Mammary epithelial cell (primary cell): Measurements from ENCODE around the gene MTM1.

Experiments
- EZH2 ChIP-seq: IDR thresholded peaks from 2 replicates; pipeline ENCODE4 v1.6.1; 2012; ENCODE audit warnings: low read length, inconsistent platforms, borderline replicate concordance
- TF ChIP-seq, protein P1 (sequence below), 2 donors: IDR thresholded peaks in 1 of 2; conservative IDR thresholded peaks in 1 of 2; 2 replicates each; pipeline ENCODE4 v1.5.1; 2011 to 2012; ENCODE audit warnings: inconsistent platforms in 2 of 2, low read length in 2 of 2, mild to moderate bottlenecking in 2 of 2, control low read depth in 1 of 2, low read depth in 1 of 2; ENCODE audit not compliant: insufficient read depth in 1 of 2; ENCODE audit errors: extremely low read depth in 1 of 2

- TF ChIP-seq, protein P1, sequence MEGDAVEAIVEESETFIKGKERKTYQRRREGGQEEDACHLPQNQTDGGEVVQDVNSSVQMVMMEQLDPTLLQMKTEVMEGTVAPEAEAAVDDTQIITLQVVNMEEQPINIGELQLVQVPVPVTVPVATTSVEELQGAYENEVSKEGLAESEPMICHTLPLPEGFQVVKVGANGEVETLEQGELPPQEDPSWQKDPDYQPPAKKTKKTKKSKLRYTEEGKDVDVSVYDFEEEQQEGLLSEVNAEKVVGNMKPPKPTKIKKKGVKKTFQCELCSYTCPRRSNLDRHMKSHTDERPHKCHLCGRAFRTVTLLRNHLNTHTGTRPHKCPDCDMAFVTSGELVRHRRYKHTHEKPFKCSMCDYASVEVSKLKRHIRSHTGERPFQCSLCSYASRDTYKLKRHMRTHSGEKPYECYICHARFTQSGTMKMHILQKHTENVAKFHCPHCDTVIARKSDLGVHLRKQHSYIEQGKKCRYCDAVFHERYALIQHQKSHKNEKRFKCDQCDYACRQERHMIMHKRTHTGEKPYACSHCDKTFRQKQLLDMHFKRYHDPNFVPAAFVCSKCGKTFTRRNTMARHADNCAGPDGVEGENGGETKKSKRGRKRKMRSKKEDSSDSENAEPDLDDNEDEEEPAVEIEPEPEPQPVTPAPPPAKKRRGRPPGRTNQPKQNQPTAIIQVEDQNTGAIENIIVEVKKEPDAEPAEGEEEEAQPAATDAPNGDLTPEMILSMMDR (conservative IDR thresholded peaks at IDR 0.05 in 1 of 2, IDR thresholded peaks at IDR 0.05 in 1 of 2; ENCODE audit: extremely low read depth in 1 of 2, insufficient read depth in 1 of 2, low read depth in 1 of 2, low read length in 2 of 2): no peak
- TF ChIP-seq EZH2: no peak
Measured at GRCh38 chrX:150577174-150577573, 8.8 kb downstream of the MTM1 start.
